Osteocyte (in vitro differentiated cells): Measurements from ENCODE around the gene PPEF2. TPM values are rescaled to one million over a fixed set of nuclear protein-coding genes. Genes with fewer than 3 reads are reported as not detected.

Experiments used
- DNase-seq: peaks from one replicate; pipeline ENCODE4 v3.0.0; 2021; ENCODE audit warnings: mixed read lengths; ENCODE audit not compliant: unreplicated experiment; ENCODE audit errors: extremely low spot score
- H3K27ac Mint-ChIP-seq: one replicate; pipeline ENCODE4 v1.8.0; 2021; ENCODE audit warnings: mild to moderate bottlenecking, mixed read lengths; ENCODE audit not compliant: unreplicated experiment
- H3K27me3 Mint-ChIP-seq: one replicate; pipeline ENCODE4 v1.8.0; 2021; ENCODE audit warnings: mixed read lengths; ENCODE audit not compliant: unreplicated experiment
- H3K36me3 Mint-ChIP-seq: one replicate; pipeline ENCODE4 v1.8.0; 2021; ENCODE audit warnings: mixed read lengths; ENCODE audit not compliant: unreplicated experiment
- H3K4me1 Mint-ChIP-seq: one replicate; pipeline ENCODE4 v1.8.0; 2021; ENCODE audit warnings: mixed read lengths; ENCODE audit not compliant: unreplicated experiment
- H3K4me3 Mint-ChIP-seq: one replicate; pipeline ENCODE4 v1.8.0; 2021; ENCODE audit warnings: mild to moderate bottlenecking, moderate library complexity, mixed read lengths; ENCODE audit not compliant: unreplicated experiment
- H3K9me3 Mint-ChIP-seq: one replicate; pipeline ENCODE4 v1.8.0; 2021; ENCODE audit warnings: mixed read lengths; ENCODE audit not compliant: unreplicated experiment
- CTCF ChIP-seq: fragments of 200-600 bp; sonication (generic); IDR thresholded peaks from 2 replicates; pipeline ENCODE4 v1.5.0; 2021; ENCODE audit warnings: antibody characterized with exemption, mild to moderate bottlenecking, moderate library complexity
- total RNA-seq: library from RNA; stranded (reverse); gene quantifications from 2 replicates; pipeline ENCODE4 v1.2.1, GENCODE V29; 2021

Gene PPEF2
- total RNA-seq, 1 donor from 2014 or later = not detected

- DNase-seq = no peak
- H3K36me3 Mint-ChIP-seq = peaks cover 18% of the 10 kb centered on the region
- H3K4me3 Mint-ChIP-seq = no peak overlapping the region
- H3K9me3 Mint-ChIP-seq = no peaks in the 10 kb centered on the region
- H3K4me1 Mint-ChIP-seq = no peaks in the 10 kb centered on the region
- H3K27me3 Mint-ChIP-seq = no peaks in the 10 kb centered on the region
- no peak for TF ChIP-seq CTCF
- peak overlapping the region; percentile 15 for H3K27ac Mint-ChIP-seq
These were observed 82.1 kb downstream of the PPEF2 start for GRCh38 chr4:75820197-75820596.

- no peak for TF ChIP-seq CTCF
- H3K36me3 Mint-ChIP-seq = peaks cover 27% of the 10 kb centered on the region
- H3K4me3 Mint-ChIP-seq = no peak overlapping the region
- H3K4me1 Mint-ChIP-seq = no peaks in the 10 kb centered on the region
- DNase-seq = no peak
- H3K9me3 Mint-ChIP-seq = no peaks in the 10 kb centered on the region
- no peak overlapping the region for H3K27ac Mint-ChIP-seq
- H3K27me3 Mint-ChIP-seq = no peaks in the 10 kb centered on the region
These were observed 83.1 kb downstream of the PPEF2 start for GRCh38 chr4:75819121-75819520.

DNA sequence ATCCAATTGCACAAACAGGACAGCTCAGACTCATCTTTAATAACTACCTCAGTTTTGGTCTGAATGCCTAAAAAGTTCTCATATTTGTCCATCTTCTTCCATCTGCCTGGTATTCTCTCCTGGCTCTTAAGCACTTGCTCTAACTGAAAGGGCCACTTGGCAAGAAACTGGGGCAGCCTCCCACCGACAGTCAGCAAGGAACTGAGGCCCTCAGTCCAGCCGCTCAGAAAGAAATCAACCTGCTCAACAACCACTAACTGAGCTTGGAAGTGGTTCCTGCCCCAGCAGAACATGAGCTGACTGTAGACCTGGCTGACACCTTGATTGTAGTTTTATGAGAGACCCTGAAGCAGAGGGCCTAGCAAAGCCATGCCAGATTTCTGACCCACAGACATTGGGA, 84.4 kb downstream of the PPEF2 start:
- no peak for DNase-seq
- Mint-ChIP-seq H3K4me3 (no peak overlapping the region), H3K27me3 (no peaks in the 10 kb centered on the region), H3K36me3 (peaks cover 36% of the 10 kb centered on the region), H3K9me3 (no peaks in the 10 kb centered on the region), H3K4me1 (no peaks in the 10 kb centered on the region), H3K27ac (no peak overlapping the region)
- no peak for TF ChIP-seq CTCF

Other genes starting within 250 kb of the PPEF2 start
- 138 and 141 TPM in 2 replicates for gene G3BP2, start 229.0 kb downstream of the PPEF2 start, total RNA-seq
- gene USO1, start 177.9 kb downstream of the PPEF2 start, total RNA-seq = 67.6 and 69.6 TPM in 2 replicates
- 15.0 and 17.0 TPM in 2 replicates for gene NAAA, start 38.6 kb upstream of the PPEF2 start, total RNA-seq
- gene SDAD1, start 88.5 kb upstream of the PPEF2 start, total RNA-seq = 38.9 and 43.0 TPM in 2 replicates
- gene CXCL9, start 105.1 kb upstream of the PPEF2 start, total RNA-seq = not detected in 2 replicates
- gene CXCL10, start 121.0 kb upstream of the PPEF2 start, total RNA-seq = not detected in 2 replicates
- gene CXCL11, start 133.6 kb upstream of the PPEF2 start, total RNA-seq = not detected in 2 replicates
- not detected in 2 replicates for gene ART3, start 172.3 kb upstream of the PPEF2 start, total RNA-seq
- 36.7 and 37.8 TPM in 2 replicates for gene NUP54, start 245.9 kb upstream of the PPEF2 start, total RNA-seq